Testis (tissue), 3 donors: ENCODE results near the gene TNPO2. TPM values are rescaled to one million over a fixed set of nuclear protein-coding genes. Genes with fewer than 3 reads are reported as not detected.
A peak's percentile ranks its signal among the peaks of the same experiment; 100 is the strongest.

ENCODE experiments used
- DNase-seq: peaks from one replicate; pipeline ENCODE4 v3.0.0-alpha.2; 2019
- H3K27ac ChIP-seq, 2 donors: fragments of 200-600 bp; sonication (generic); one replicate each; pipeline ENCODE4 v1.5.1; 2019
- H3K27me3 ChIP-seq: fragments of 200-600 bp; sonication (generic); one replicate; pipeline ENCODE4 v1.5.1; 2019
- H3K36me3 ChIP-seq: fragments of 200-600 bp; sonication (generic); one replicate; pipeline ENCODE4 v1.5.1; 2017; ENCODE audit warnings: low read depth; ENCODE audit errors: missing control alignments
- H3K4me1 ChIP-seq: fragments of 200-600 bp; sonication (generic); one replicate; pipeline ENCODE4 v1.5.1; 2019
- H3K4me3 ChIP-seq, 2 donors: fragments of 200-600 bp; sonication (generic); one replicate each; pipeline ENCODE4 v1.5.1; 2017 to 2019
- H3K9me3 ChIP-seq: fragments of 200-600 bp; sonication (generic); one replicate; pipeline ENCODE4 v1.5.1; 2017
- POLR2A ChIP-seq: fragments of 450-650 bp; IDR thresholded peaks from one replicate; pipeline ENCODE4 v1.6.1; 2017; ENCODE audit warnings: antibody characterized with exemption, mild to moderate bottlenecking, moderate library complexity
- WGBS, 2 donors: methylation state at CpG; one replicate each; pipeline ENCODE4 v1.1.5; 2018; 5-methylcytosine and 5-hydroxymethylcytosine counted together
- intact Hi-C: fragments of 100-400 bp; cut with DNase I; formaldehyde crosslinking; loops from one replicate; pipeline ENCODE4 v1.15.1; 2023; ENCODE audit warnings: low total_unique reads
- polyA plus RNA-seq: library from polyadenylated mRNA; stranded (reverse); fragments of 350-450 nt; fragmentation: Illumina TruSeq; extraction: RNeasy Lipid Tissue Mini Kit (QIAGEN cat#74804); gene quantifications from one replicate; pipeline ENCODE4 v1.2.3, GENCODE V29; 2014; ENCODE audit warnings: low read depth, low replicate concordance; ENCODE audit not compliant: insufficient read depth
- total RNA-seq, 2 donors: library from RNA; depleted of rRNA; stranded (reverse); fragments of >200 nt; gene quantifications; one replicate each; pipeline ENCODE4 v1.2.3, GENCODE V29; 2016
- TF ChIP-seq, protein P1 (sequence below), 3 experiments: fragments of 450-650 bp in 2 of 3; fragments of 200-600 bp in 1 of 3; sonication (generic) in 1 of 3; IDR thresholded peaks; one replicate each; pipeline ENCODE4 v1.5.1; 2016 to 2019; ENCODE audit warnings: antibody characterized with exemption in 3 of 3, mild to moderate bottlenecking in 2 of 3, moderate library complexity in 1 of 3

TNPO2 gene
- total and polyA plus RNA-seq, 3 donors from 2014 or later = 103 to 129 (median 110) TPM

DNA sequence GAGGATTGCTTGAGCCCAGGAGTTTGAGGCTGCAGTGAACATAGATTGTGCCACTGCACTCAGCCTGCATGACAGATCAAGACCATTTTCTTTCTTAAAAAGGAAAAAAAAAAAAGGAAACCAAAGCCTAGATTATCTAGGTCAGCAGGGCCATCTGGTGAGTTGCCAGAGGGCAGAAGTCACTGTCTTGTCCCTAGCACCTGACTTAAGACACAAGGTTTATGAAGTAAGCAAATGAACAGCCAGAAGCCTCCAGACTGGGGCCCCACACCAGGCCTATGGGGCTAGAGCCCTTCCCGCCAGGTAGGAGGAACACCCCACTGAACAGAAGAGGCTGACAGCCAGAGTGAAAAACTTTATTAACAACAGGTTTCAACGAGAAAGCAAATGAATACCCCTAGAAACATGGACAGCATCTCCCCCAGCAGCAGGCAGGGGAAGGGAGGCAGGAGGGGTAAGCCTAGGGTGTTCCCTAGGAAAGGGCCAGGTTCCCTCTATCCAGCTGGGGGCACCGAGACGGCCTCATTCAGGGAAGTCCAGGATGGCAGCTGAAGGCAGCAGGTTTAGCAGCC, 55.9 kb downstream of the TNPO2 start:
- no peak overlapping the region for H3K27ac ChIP-seq
- 79 to 85% methylated on average over 2 to 4 of the region's 4 CpGs for WGBS, 2 donors
- intact Hi-C loops = no loop called here
- H3K27me3 ChIP-seq = no peaks in the 10 kb centered on the region
- DNase-seq = no peak
- no peak overlapping the region for H3K4me3 ChIP-seq
- no peaks in the 10 kb centered on the region for H3K9me3 ChIP-seq
- H3K36me3 ChIP-seq = no peaks in the 10 kb centered on the region
- peaks cover 32% of the 10 kb centered on the region for H3K4me1 ChIP-seq
- TF ChIP-seq POLR2A = no peak
- TF ChIP-seq, protein P1, sequence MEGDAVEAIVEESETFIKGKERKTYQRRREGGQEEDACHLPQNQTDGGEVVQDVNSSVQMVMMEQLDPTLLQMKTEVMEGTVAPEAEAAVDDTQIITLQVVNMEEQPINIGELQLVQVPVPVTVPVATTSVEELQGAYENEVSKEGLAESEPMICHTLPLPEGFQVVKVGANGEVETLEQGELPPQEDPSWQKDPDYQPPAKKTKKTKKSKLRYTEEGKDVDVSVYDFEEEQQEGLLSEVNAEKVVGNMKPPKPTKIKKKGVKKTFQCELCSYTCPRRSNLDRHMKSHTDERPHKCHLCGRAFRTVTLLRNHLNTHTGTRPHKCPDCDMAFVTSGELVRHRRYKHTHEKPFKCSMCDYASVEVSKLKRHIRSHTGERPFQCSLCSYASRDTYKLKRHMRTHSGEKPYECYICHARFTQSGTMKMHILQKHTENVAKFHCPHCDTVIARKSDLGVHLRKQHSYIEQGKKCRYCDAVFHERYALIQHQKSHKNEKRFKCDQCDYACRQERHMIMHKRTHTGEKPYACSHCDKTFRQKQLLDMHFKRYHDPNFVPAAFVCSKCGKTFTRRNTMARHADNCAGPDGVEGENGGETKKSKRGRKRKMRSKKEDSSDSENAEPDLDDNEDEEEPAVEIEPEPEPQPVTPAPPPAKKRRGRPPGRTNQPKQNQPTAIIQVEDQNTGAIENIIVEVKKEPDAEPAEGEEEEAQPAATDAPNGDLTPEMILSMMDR (IDR thresholded peaks at IDR 0.05) = no peak

DNA sequence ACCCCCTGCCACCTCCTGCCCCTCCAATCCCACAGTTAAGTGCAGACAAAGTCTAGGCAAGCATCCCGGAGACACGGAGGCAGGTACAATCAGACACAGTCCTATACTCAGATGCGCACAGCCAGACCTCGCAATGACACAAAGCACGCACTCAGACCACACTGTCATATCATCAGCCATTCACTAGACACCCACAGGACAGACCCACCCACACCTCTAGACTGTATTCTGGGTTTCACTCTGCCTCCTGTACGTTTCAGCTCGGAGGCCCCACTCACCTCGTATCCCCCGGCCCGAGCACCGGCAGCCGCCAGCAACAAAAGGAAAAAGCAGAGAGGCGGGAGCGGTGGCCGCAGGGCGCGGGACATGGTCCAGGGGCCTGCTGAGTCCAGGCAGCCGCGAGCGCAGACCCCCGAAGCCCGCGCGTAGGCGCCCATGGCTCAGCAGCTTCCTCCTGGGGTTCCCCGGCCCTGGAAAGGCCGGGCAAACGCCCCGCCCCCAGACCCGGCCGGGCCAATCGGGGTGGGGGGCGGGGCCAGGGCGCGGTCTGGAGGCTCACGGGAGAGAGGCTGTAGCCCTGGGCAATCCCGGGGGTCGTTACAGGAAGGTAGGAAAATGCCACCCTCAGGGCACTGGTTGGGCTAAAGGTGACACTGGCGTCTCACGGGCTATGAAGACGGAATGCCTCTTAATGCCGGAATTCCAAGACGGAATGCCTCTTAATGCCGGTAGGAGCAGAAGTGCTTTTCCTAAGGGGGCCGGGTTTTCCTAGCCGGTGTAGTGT, 57.3 kb downstream of the TNPO2 start, which contains the start of the genes MAN2B1 and WDR83:
MAN2B1 (minus strand) TSS at position 478 of the 784 bp plus-strand sequence; CDS start at position 437, 41 bp downstream.
WDR83 (plus strand) TSS at position 543 of the 784 bp plus-strand sequence. CDS start 2,984 bp downstream, outside the sequence.
- no peak for TF ChIP-seq POLR2A
- TF ChIP-seq, protein P1 (IDR thresholded peaks at IDR 0.05) = no peak
- intact Hi-C loops = no loop called here

DNA sequence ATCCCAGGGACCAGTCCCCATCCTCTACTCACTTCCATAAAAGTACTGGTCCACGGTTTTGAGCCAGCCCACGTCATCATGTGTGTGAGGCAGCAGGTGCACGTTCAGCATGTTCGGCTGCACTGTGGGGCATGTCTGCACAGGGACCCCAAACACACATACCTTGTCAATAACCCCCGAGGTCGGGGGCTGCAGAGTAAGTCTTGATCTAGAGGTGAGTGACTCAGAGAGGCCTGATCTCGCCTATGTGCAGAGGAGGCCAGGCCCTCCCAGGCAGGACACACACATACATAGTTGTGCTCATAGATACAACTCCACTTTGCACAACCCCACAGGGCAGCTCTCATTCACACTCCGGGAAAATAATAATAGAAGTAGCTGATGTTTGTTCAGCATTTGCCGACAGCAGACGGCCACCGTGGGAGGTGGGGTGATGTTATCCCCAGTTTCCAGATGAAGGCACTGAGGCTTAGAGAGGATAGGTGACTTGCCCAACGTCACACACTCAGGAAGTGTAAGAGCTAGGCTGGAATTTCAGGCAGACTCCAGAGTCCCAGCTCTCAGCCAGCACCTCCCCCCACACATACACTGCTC, 58.0 kb downstream of the TNPO2 start:
- Histone ChIP-seq H3K9me3 (no peaks in the 10 kb centered on the region), H3K4me3 (peak overlapping the region; percentile 75 to 79), H3K27ac (no peak overlapping the region), H3K36me3 (no peaks in the 10 kb centered on the region), H3K4me1 (peaks cover 32% of the 10 kb centered on the region), H3K27me3 (no peaks in the 10 kb centered on the region)
- intact Hi-C loops = no loop called here
- 25 to 44% methylated on average over 12 of the region's 12 CpGs for WGBS, 2 donors
- TF ChIP-seq, protein P1 (IDR thresholded peaks at IDR 0.05) = no peak
- TF ChIP-seq POLR2A = no peak
- DNase-seq = no peak

More for the DNA sequence above, 57.3 kb downstream of the TNPO2 start, which contains the start of the genes MAN2B1 and WDR83:
- WGBS, 2 donors = 1% methylated on average over 14 to 45 of the region's 46 CpGs
- H3K36me3 ChIP-seq = no peaks in the 10 kb centered on the region
- no peaks in the 10 kb centered on the region for H3K27me3 ChIP-seq
- H3K9me3 ChIP-seq = no peaks in the 10 kb centered on the region
- H3K27ac ChIP-seq = peak within 1 kb of the TSS in 1 of 2 donors; percentile 59
- DNase-seq = peak; percentile 76
- peaks cover 32% of the 10 kb centered on the region for H3K4me1 ChIP-seq
- H3K4me3 ChIP-seq = peak within 1 kb of the TSS; percentile 75 to 79

DNA sequence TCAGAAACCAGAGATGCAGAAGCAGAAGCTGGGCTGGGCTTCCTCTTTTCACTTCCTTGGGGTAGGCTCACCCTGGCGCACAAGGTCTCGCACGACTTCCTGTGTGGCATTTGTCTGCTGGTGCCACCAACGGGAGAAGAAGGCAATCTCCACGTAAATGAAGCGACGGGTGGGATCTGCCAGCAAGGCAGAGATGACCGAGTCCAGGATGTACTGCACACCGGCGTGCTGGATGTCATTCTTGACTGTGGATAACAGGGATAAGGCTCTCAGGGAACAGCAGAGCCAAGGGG, 58.5 kb downstream of the TNPO2 start:
- TF ChIP-seq POLR2A = no peak
- TF ChIP-seq, protein P1 (IDR thresholded peaks at IDR 0.05) = no peak
- 72 to 77% methylated on average over 10 of the region's 10 CpGs for WGBS, 2 donors
- Histone ChIP-seq H3K4me3 (no peak overlapping the region), H3K27me3 (no peaks in the 10 kb centered on the region), H3K9me3 (no peaks in the 10 kb centered on the region), H3K27ac (no peak overlapping the region), H3K36me3 (no peaks in the 10 kb centered on the region), H3K4me1 (peaks cover 26% of the 10 kb centered on the region)
- no peak for DNase-seq
- intact Hi-C loops = no loop called here
